Vagina (tissue), 2 donors: ENCODE data around the gene TMA7. TPM values are rescaled to one million over a fixed set of nuclear protein-coding genes. Genes with fewer than 3 reads are reported as not detected.

ENCODE experiments used
- DNase-seq, 2 donors: peaks; one replicate each; pipeline ENCODE4 v3.0.0-alpha.2; 2017; ENCODE audit errors: extremely low spot score in 2 of 2
- H3K27ac ChIP-seq: fragments of 200-600 bp; sonication (generic); one replicate; pipeline ENCODE4 v1.5.1; 2019
- H3K27me3 ChIP-seq: fragments of 200-600 bp; sonication (generic); one replicate; pipeline ENCODE4 v1.5.1; 2019
- H3K36me3 ChIP-seq, 2 donors: fragments of 200-600 bp; sonication (generic); one replicate each; pipeline ENCODE4 v1.5.1; 2017 to 2019
- H3K4me1 ChIP-seq: fragments of 200-600 bp; sonication (generic); one replicate; pipeline ENCODE4 v1.5.1; 2019
- H3K4me3 ChIP-seq, 2 donors: fragments of 200-600 bp; sonication (generic); 1 replicate in 1 of 2; 2 replicates in 1 of 2; pipeline ENCODE4 v1.5.1; 2016 to 2019
- H3K9me3 ChIP-seq: fragments of 200-600 bp; sonication (generic); one replicate; pipeline ENCODE4 v1.5.1; 2019
- CTCF ChIP-seq, 3 experiments: fragments of 450-650 bp in 2 of 3; fragments of 200-600 bp in 1 of 3; sonication (generic) in 1 of 3; IDR thresholded peaks; one replicate each; pipeline ENCODE4 v1.5.1; 2017 to 2019; ENCODE audit warnings: antibody characterized with exemption in 3 of 3, mild to moderate bottlenecking in 2 of 3, moderate library complexity in 2 of 3
- POLR2A ChIP-seq, 2 donors: fragments of 450-650 bp; IDR thresholded peaks; one replicate each; pipeline ENCODE4 v1.6.1; 2017; ENCODE audit warnings: antibody characterized with exemption in 2 of 2, mild to moderate bottlenecking in 2 of 2, moderate library complexity in 2 of 2
- POLR2AphosphoS5 ChIP-seq, 2 donors: sonication (generic); formaldehyde crosslinking; IDR thresholded peaks; one replicate each; pipeline ENCODE4 v1.9.0; 2017; ENCODE audit warnings: antibody characterized with exemption in 2 of 2, mild to moderate bottlenecking in 2 of 2, low read depth in 1 of 2; ENCODE audit not compliant: insufficient read depth in 1 of 2
- intact Hi-C: fragments of 100-400 bp; cut with DNase I; formaldehyde crosslinking; loops from one replicate; pipeline ENCODE4 v1.15.1; 2023
- total RNA-seq: library from RNA; depleted of rRNA; stranded (reverse); fragments of >200 nt; gene quantifications from one replicate; pipeline ENCODE4 v1.2.3, GENCODE V29; 2016

TMA7 gene
- total RNA-seq, 1 donor from 2014 or later: 251 TPM

- DNase-seq: no peak
- TF ChIP-seq POLR2A (IDR thresholded peaks at IDR 0.05) (no peak), POLR2AphosphoS5 (IDR thresholded peaks at IDR 0.05; ENCODE audit: insufficient read depth in 1 of 2, low read depth in 1 of 2) (no peak)
- no peak overlapping the region for H3K27ac ChIP-seq
- H3K4me1 ChIP-seq: peaks cover 19% of the 10 kb centered on the region
- no peaks in the 10 kb centered on the region for H3K27me3 ChIP-seq
- no peak overlapping the region for H3K4me3 ChIP-seq
- intact Hi-C loops: no loop called here
- no peaks in the 10 kb centered on the region for H3K9me3 ChIP-seq
- H3K36me3 ChIP-seq: peaks cover 0 to 80% of the 10 kb centered on the region in 2 donors
Measured at GRCh38 chr3:48416091-48416505, 24.0 kb upstream of the TMA7 start.

GRCh38 chr3:48416546-48416945, 23.5 kb upstream of the TMA7 start:
- intact Hi-C loops: no loop called here
- TF ChIP-seq POLR2AphosphoS5 (IDR thresholded peaks at IDR 0.05; ENCODE audit: insufficient read depth in 1 of 2, low read depth in 1 of 2): no peak
- Histone ChIP-seq H3K36me3 (peaks cover 0 to 75% of the 10 kb centered on the region in 2 donors), H3K27me3 (no peaks in the 10 kb centered on the region), H3K9me3 (no peaks in the 10 kb centered on the region), H3K27ac (no peak overlapping the region), H3K4me1 (peaks cover 21% of the 10 kb centered on the region), H3K4me3 (no peak overlapping the region)
- no peak for DNase-seq

- peaks cover 0 to 66% of the 10 kb centered on the region in 2 donors for H3K36me3 ChIP-seq
- H3K4me3 ChIP-seq: no peak overlapping the region
- intact Hi-C loops: no loop called here
- no peaks in the 10 kb centered on the region for H3K9me3 ChIP-seq
- H3K27me3 ChIP-seq: no peaks in the 10 kb centered on the region
- TF ChIP-seq POLR2A (IDR thresholded peaks at IDR 0.05): no peak
- TF ChIP-seq POLR2AphosphoS5 (IDR thresholded peaks at IDR 0.05; ENCODE audit: insufficient read depth in 1 of 2, low read depth in 1 of 2): no peak
- no peak for TF ChIP-seq CTCF (IDR thresholded peaks at IDR 0.05)
- H3K4me1 ChIP-seq: peaks cover 29% of the 10 kb centered on the region
- no peak overlapping the region for H3K27ac ChIP-seq
- no peak for DNase-seq
Measured at GRCh38 chr3:48417529-48418108, 22.4 kb upstream of the TMA7 start.

GRCh38 chr3:48418140-48418539, 21.9 kb upstream of the TMA7 start:
- Histone ChIP-seq H3K4me3 (no peak overlapping the region), H3K4me1 (peaks cover 31% of the 10 kb centered on the region), H3K27ac (no peak overlapping the region), H3K27me3 (no peaks in the 10 kb centered on the region), H3K9me3 (no peaks in the 10 kb centered on the region), H3K36me3 (peaks cover 0 to 68% of the 10 kb centered on the region in 2 donors)
- TF ChIP-seq POLR2A (IDR thresholded peaks at IDR 0.05): no peak
- TF ChIP-seq CTCF (IDR thresholded peaks at IDR 0.05): no peak
- no peak for TF ChIP-seq POLR2AphosphoS5 (IDR thresholded peaks at IDR 0.05; ENCODE audit: insufficient read depth in 1 of 2, low read depth in 1 of 2)
- no peak for DNase-seq
- intact Hi-C loops: no loop called here

GRCh38 chr3:48418651-48419050, 21.4 kb upstream of the TMA7 start:
- intact Hi-C loops: no loop called here
- TF ChIP-seq CTCF (IDR thresholded peaks at IDR 0.05) (no peak), POLR2AphosphoS5 (IDR thresholded peaks at IDR 0.05; ENCODE audit: insufficient read depth in 1 of 2, low read depth in 1 of 2) (no peak), POLR2A (IDR thresholded peaks at IDR 0.05) (no peak)
- Histone ChIP-seq H3K4me1 (peaks cover 32% of the 10 kb centered on the region), H3K9me3 (no peaks in the 10 kb centered on the region), H3K4me3 (no peak overlapping the region), H3K27me3 (no peaks in the 10 kb centered on the region), H3K36me3 (peaks cover 0 to 68% of the 10 kb centered on the region in 2 donors), H3K27ac (no peak overlapping the region)
- DNase-seq: no peak

GRCh38 chr3:48419149-48419548, 20.9 kb upstream of the TMA7 start:
- no peak for TF ChIP-seq POLR2A (IDR thresholded peaks at IDR 0.05)
- no peak for TF ChIP-seq CTCF (IDR thresholded peaks at IDR 0.05)
- no peak for TF ChIP-seq POLR2AphosphoS5 (IDR thresholded peaks at IDR 0.05; ENCODE audit: insufficient read depth in 1 of 2, low read depth in 1 of 2)

More at GRCh38 chr3:48419149-48419548, 20.9 kb upstream of the TMA7 start:
- no peak for DNase-seq
- Histone ChIP-seq H3K36me3 (peaks cover 0 to 67% of the 10 kb centered on the region in 2 donors), H3K4me1 (peaks cover 32% of the 10 kb centered on the region), H3K27me3 (no peaks in the 10 kb centered on the region), H3K9me3 (no peaks in the 10 kb centered on the region), H3K27ac (no peak overlapping the region), H3K4me3 (no peak overlapping the region)
- intact Hi-C loops: no loop called here
